IPS-20b (cell line): ENCODE measurements around the gene PEX14.

Source experiments
- H3K27ac ChIP-seq: one replicate; pipeline ENCODE4 v1.5.1; 2013; ENCODE audit warnings: low read length
- H3K27me3 ChIP-seq: 2 replicates; pipeline ENCODE4 v1.6.1; 2013; ENCODE audit warnings: mild to moderate bottlenecking, low read length, inconsistent platforms; ENCODE audit not compliant: insufficient read depth
- H3K36me3 ChIP-seq: 2 replicates; pipeline ENCODE4 v1.6.1; 2013; ENCODE audit warnings: low read depth, mild to moderate bottlenecking, inconsistent platforms, low read length, moderate library complexity; ENCODE audit not compliant: insufficient read depth
- H3K4me1 ChIP-seq: 2 replicates; pipeline ENCODE4 v1.6.1; 2013; ENCODE audit warnings: mild to moderate bottlenecking, control low read depth, inconsistent platforms, low read length, moderate library complexity; ENCODE audit not compliant: insufficient read depth
- H3K4me3 ChIP-seq: 2 replicates; pipeline ENCODE4 v1.5.1; 2013; ENCODE audit warnings: mild to moderate bottlenecking, low read length, inconsistent platforms
- H3K9ac ChIP-seq: 2 replicates; pipeline ENCODE4 v1.6.1; 2013; ENCODE audit warnings: low read depth, mild to moderate bottlenecking, inconsistent platforms, low read length, moderate library complexity
- H3K9me3 ChIP-seq: 2 replicates; pipeline ENCODE4 v1.6.1; 2013; ENCODE audit warnings: mild to moderate bottlenecking, low read depth, low read length, inconsistent platforms; ENCODE audit not compliant: insufficient read depth

PEX14 gene

GRCh38 chr1:10674222-10674621 lies 199.5 kb downstream of the PEX14 start:
- no peaks in the 10 kb centered on the region for H3K9me3 ChIP-seq
- H3K4me3 ChIP-seq = no peak overlapping the region
- no peak overlapping the region for H3K9ac ChIP-seq
- no peaks in the 10 kb centered on the region for H3K36me3 ChIP-seq
- H3K27ac ChIP-seq = no peak overlapping the region
- H3K27me3 ChIP-seq = no peaks in the 10 kb centered on the region
- H3K4me1 ChIP-seq = peaks cover 15% of the 10 kb centered on the region

GRCh38 chr1:10674700-10675609 lies 200.2 kb downstream of the PEX14 start:
- Histone ChIP-seq H3K27me3 (no peaks in the 10 kb centered on the region), H3K4me1 (peaks cover 17% of the 10 kb centered on the region), H3K9me3 (no peaks in the 10 kb centered on the region), H3K36me3 (no peaks in the 10 kb centered on the region), H3K9ac (no peak overlapping the region), H3K27ac (no peak overlapping the region), H3K4me3 (no peak overlapping the region)

DNA sequence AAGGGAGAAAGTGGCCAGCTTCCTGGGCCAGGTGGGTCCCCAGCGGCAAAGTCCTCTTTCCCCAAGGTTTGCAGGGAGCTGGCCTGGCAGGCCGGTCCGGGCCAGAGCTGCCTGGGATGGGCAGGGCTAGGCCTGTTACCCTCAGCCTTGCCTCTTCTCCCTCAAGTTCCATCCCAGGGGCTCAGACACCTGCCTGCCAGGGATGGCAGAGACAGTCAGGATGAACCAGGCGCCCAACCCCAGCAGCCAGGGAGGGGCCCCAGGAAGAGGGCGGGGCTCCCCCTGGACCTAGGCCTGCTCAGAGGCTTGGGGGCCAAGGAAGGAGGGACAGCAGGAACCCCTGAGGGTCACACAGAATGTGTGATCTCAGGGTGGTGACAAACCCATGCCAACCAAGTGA lies 201.1 kb downstream of the PEX14 start:
- Histone ChIP-seq H3K27me3 (no peaks in the 10 kb centered on the region), H3K4me1 (peaks cover 17% of the 10 kb centered on the region), H3K36me3 (no peaks in the 10 kb centered on the region), H3K9me3 (no peaks in the 10 kb centered on the region), H3K9ac (no peak overlapping the region), H3K27ac (no peak overlapping the region), H3K4me3 (no peak overlapping the region)

GRCh38 chr1:10676963-10677362 lies 202.2 kb downstream of the PEX14 start:
- Histone ChIP-seq H3K9me3 (no peaks in the 10 kb centered on the region), H3K4me1 (peaks cover 24% of the 10 kb centered on the region), H3K27me3 (no peaks in the 10 kb centered on the region), H3K9ac (no peak overlapping the region), H3K4me3 (no peak overlapping the region), H3K27ac (no peak overlapping the region), H3K36me3 (no peaks in the 10 kb centered on the region)

DNA sequence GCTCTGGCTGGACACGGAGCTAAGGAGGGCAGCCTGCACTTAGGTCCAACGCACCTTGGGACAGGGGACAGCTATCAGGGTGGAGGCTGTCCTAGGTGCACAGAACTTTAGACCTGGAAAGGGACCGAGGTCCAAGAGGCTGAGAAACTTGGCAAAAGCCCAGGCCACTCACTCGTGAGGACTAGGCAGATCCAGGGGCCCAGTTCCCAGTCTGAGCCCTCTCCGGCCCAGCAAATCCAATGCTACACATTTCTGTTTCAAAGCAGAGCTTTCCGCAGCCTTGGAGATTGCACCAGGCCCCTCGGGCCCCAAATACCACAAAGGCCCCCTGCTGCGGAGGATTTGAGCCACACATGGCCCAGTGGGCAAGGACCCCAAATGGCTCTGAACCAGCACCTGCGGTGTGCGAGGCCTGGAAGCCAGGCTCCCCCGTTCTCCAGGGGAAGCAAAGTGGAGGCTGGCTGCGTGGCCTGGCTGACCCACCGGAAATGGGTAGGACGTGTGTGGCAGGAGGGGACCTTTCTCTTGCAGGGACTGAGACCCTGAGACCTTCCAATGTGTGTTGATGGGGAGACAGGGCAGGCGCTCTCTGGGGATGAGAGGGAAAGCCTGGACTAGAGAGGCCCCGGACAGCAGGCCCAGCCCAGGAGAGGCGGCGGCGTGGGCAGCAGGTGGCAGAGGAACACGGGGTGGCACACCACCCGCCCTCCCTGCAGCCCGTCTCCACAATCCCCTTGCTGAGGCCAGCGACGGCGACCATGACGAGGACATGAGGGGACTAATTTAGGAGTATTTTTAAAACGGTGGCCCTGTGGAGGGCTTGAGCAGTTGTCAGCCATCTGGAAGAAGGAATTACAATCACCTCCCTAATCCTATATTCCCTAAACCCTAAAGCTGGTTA lies 203.0 kb downstream of the PEX14 start:
- H3K4me1 ChIP-seq = peaks cover 26% of the 10 kb centered on the region
- H3K27me3 ChIP-seq = no peaks in the 10 kb centered on the region
- no peak overlapping the region for H3K9ac ChIP-seq
- H3K9me3 ChIP-seq = no peaks in the 10 kb centered on the region
- no peak overlapping the region for H3K4me3 ChIP-seq
- H3K36me3 ChIP-seq = no peaks in the 10 kb centered on the region
- no peak overlapping the region for H3K27ac ChIP-seq

GRCh38 chr1:10678402-10678801 lies 203.7 kb downstream of the PEX14 start:
- no peak overlapping the region for H3K9ac ChIP-seq
- no peaks in the 10 kb centered on the region for H3K27me3 ChIP-seq
- no peak overlapping the region for H3K4me3 ChIP-seq
- no peaks in the 10 kb centered on the region for H3K36me3 ChIP-seq
- H3K9me3 ChIP-seq = no peaks in the 10 kb centered on the region
- peaks cover 32% of the 10 kb centered on the region for H3K4me1 ChIP-seq
- no peak overlapping the region for H3K27ac ChIP-seq

DNA sequence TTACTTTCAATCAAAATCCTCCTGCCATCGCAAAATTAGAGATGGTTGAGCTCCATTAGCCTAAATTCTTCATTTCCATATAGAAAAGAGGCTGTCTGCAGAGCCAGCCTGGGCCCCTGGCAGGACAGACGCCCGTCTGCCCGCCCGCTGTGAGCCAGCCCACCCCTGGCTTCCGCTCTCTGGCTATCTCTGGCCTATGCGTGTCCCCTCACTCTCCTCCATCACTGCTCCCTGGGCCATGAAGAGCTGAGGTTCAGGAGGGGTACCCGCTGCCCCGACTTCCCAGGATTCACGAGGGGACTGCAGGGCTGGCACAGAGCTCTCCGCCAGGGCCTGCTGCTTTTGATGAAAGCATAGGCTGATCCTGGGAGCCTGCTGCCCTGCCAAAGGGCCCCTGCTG lies 204.1 kb downstream of the PEX14 start:
- peaks cover 34% of the 10 kb centered on the region for H3K4me1 ChIP-seq
- no peak overlapping the region for H3K27ac ChIP-seq
- H3K4me3 ChIP-seq = no peak overlapping the region
- H3K27me3 ChIP-seq = no peaks in the 10 kb centered on the region
- no peaks in the 10 kb centered on the region for H3K9me3 ChIP-seq
- H3K36me3 ChIP-seq = no peaks in the 10 kb centered on the region
- H3K9ac ChIP-seq = no peak overlapping the region

DNA sequence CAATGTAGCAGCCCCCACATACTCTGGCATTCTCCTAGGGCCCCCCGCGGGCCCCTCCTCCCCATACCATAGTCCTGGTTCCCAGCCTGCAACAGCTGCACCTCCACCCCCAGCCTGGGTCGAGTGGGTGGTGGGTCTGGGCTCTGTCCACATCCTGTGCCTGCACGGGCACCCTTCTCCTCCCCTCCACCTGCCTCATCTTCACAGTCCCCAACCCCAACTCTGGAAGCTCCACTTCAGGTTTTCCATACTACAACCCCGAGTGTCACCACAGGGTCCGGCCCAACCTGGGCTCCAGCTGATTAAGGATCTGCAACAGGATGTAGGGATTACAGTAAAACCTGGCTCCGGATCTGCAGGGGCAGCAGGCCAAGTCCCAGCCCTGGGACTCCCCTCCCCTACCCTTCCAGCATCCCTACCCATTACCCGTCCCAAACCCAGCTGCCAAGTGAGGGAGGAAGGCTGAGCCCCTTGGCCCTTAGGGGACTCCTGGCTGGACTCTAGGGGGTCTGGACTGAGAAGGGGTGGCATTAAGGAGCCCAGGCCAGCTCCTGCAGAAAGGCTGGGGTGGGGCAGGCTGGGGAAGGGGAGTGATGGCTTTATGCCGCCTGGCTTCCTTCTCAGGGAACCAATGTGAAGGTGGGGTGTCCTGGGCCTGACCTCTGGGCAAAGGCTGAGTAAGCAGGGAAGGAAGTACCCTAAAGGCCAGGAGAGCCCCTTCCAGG lies 204.9 kb downstream of the PEX14 start:
- no peak overlapping the region for H3K9ac ChIP-seq
- no peak overlapping the region for H3K4me3 ChIP-seq
- H3K4me1 ChIP-seq = peaks cover 34% of the 10 kb centered on the region
- no peaks in the 10 kb centered on the region for H3K27me3 ChIP-seq
- H3K36me3 ChIP-seq = no peaks in the 10 kb centered on the region
- no peaks in the 10 kb centered on the region for H3K9me3 ChIP-seq
- H3K27ac ChIP-seq = no peak overlapping the region
